Fibroblast of the aortic adventitia (primary cell): ENCODE results near the gene TAF4B. TPM values are rescaled to one million over a fixed set of nuclear protein-coding genes. Genes with fewer than 3 reads are reported as not detected.
A peak's percentile ranks its signal among the peaks of the same experiment; 100 is the strongest.

Experiments
- DNase-seq: peaks from one replicate; pipeline ENCODE4 v3.0.0-alpha.2; 2010; ENCODE audit warnings: low read depth
- H3K4me3 ChIP-seq: 2 replicates; pipeline ENCODE4 v1.5.1; 2011; ENCODE audit warnings: low read depth, mild to moderate bottlenecking, control low read depth, low read length, moderate library complexity
- total RNA-seq: library from RNA; depleted of rRNA; stranded (reverse); fragments of >200 nt; gene quantifications from 2 replicates; pipeline ENCODE4 v1.2.3, GENCODE V29; 2012; ENCODE audit warnings: low replicate concordance
- TF ChIP-seq, protein P1 (sequence below): IDR thresholded peaks from 2 replicates; pipeline ENCODE4 v1.5.1; 2011; ENCODE audit warnings: mild to moderate bottlenecking, low read length, control low read depth, inconsistent platforms; ENCODE audit not compliant: insufficient read depth

Gene TAF4B
- total RNA-seq, 1 donor, result 3.6 TPM

DNA sequence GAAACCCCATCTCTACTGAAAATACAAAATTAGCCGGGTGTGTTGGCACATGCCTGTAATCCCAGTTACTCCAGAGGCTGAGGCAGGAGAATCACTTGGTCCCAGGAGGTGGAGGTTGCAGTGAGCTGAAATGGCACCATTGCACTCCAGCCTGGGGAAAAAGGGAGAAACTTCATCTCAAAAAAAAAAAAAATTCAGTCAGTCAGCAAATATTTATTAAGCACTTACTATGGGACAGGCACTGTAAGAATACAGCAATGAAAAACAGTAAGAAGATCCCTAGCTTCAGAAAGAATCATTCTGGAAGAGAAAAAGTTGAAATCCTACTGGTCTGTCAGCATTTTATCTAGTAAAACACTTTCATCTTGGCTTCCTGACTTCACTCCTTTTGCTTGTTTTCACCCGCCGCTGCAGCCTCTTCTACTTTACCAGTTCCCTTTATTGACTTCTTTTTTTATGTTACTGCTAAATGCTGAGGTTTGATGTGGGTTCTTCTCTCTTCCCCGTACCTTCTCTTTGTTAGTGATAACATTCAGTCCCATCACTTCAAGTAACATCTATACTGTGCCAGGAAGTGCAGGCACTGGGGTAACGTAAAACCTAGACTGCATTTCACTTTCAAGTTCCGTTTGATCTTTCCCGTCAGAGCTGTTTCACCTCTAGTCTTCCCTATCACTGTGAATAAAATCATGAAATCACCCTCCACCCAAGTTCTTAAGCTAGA, 10.8 kb upstream of the TAF4B start:
- no peak overlapping the region for H3K4me3 ChIP-seq
- TF ChIP-seq, protein P1, sequence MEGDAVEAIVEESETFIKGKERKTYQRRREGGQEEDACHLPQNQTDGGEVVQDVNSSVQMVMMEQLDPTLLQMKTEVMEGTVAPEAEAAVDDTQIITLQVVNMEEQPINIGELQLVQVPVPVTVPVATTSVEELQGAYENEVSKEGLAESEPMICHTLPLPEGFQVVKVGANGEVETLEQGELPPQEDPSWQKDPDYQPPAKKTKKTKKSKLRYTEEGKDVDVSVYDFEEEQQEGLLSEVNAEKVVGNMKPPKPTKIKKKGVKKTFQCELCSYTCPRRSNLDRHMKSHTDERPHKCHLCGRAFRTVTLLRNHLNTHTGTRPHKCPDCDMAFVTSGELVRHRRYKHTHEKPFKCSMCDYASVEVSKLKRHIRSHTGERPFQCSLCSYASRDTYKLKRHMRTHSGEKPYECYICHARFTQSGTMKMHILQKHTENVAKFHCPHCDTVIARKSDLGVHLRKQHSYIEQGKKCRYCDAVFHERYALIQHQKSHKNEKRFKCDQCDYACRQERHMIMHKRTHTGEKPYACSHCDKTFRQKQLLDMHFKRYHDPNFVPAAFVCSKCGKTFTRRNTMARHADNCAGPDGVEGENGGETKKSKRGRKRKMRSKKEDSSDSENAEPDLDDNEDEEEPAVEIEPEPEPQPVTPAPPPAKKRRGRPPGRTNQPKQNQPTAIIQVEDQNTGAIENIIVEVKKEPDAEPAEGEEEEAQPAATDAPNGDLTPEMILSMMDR, result no peak
- no peak for DNase-seq

DNA sequence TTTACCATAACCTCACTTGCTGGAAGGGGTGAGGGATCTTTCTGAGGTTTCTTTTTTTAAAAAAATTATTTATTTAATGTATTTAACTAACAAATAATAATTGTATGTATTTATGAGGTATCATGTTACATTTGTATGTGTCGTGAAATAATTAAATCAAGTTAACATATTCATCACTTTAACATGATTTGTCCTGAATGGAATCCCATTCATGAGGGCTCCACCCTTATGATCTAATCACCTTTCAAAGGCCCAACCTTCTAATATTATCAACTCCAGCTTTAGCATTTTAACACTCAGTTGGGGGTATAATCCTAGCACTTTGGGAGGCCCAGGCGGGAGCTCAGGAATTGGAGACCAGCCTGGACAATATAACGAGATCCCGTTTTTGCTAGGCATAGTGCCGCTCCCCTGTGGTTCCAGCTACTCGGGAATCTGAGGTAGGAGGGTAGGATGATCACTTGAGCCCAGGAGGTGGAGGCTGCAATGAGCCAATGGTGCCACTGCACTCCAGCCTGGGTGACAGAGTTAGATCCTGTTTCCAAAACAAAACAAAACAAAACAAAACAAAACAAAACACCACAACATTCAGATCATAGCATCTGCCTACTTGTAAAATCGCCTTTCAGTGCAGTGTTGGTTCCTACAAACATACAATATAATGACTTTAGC, 1.1 kb upstream of the TAF4B start:
- TF ChIP-seq, protein P1, result no peak
- no peak for DNase-seq
- H3K4me3 ChIP-seq, result no peak overlapping the region

DNA sequence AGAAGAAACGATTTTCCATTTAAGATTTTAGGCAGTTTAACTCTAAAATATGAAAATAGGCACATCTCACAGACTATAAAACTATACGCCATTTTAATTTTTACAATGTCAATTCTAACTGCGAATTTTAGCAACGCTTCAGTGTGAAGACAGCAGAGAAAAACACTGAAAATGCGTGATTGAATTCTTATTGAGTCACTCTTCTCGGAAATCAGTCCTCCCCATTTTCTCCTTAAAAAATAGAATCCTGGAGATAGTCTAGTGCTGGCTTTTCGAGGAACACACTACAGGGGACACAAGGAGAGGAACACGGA, 373 bp upstream of the TAF4B start:
- TF ChIP-seq, protein P1, result no peak
- no peak for DNase-seq
- peak overlapping the region; percentile 67 for H3K4me3 ChIP-seq

DNA sequence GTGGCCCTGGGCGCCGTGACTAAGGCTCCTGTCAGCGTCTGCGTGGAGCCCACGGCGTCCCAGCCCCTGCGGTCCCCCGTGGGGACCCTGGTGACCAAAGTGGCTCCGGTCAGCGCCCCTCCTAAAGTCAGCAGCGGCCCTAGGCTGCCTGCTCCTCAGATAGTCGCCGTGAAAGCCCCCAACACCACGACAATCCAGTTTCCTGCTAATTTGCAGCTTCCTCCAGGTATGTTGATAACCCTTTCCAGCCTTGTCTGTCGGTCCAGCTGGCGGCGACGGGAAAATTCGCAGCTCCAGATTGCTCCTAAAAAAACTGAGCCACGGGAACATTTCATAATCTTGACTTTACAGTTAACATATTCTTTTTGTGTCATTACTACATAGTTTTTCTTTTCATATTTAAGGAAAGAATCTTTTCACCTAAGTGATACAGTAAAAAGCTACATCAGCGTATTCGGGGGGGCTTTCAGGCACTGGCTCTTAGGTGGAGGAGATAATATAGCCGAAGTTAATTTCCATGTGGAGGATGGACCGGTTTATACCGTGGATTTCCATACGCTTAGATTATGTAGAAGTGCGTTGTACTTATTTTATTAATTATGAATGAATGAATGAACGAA, 916 bp downstream of the TAF4B start:
- peak; percentile 15 for DNase-seq
- TF ChIP-seq, protein P1, result no peak
- H3K4me3 ChIP-seq, result peak overlapping the region; percentile 86

DNA sequence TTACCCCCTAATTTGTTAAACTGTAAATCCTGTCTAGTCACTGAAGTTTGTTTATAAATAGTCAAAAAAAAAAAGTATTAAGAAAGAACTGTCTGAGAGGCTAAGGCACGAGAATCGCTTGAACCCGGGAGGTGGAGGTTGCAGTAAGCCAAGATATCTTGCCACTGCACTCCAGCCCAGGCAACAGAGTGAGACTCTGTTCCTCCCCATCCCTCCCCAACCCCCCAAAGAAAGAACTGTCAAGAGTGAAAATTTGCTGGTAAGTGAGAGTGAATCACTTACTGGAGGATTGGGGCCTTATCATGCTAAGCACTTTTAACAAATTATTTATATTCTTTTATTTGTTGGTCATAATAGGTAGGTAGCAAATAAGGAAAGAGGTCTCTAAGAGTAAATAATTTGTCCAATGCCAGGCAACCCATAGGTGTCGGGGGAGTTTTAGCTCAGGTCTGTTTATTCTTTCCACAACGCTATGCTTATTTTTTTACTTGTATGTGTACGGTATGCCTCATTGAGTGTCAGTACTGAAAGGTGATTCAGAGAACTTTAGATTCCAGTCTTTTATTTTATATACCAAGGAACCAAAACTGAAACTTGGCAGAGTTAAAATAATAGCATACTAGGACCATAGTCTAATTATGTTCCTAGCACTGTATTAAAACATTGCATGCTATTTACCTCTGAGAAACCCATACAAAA, 2.5 kb downstream of the TAF4B start:
- TF ChIP-seq, protein P1, result no peak
- H3K4me3 ChIP-seq, result no peak overlapping the region
- DNase-seq, result no peak

DNA sequence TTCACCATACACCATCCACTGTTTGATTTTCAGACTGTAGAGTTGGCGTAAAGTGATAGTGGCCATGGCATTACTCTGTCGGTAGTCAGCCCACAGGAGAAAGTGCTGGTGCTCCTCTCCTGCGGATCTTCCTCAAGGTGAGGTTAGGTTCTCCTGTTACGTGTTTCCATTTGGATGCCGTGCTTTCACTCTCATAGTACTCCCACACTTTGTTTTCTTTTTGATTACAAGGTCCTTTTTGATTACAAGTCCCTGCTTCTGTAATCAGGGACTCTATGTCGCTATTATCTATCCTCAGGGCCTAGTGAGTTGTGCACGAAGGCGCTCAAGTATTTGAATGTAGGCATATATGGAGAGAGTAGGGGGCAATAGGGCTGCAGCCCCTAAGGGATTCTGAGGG, 4.3 kb downstream of the TAF4B start:
- no peak for DNase-seq
- no peak overlapping the region for H3K4me3 ChIP-seq
- TF ChIP-seq, protein P1, result no peak
